Measurements from ENCODE around the gene SLC35C1.

Gene SLC35C1

DNA sequence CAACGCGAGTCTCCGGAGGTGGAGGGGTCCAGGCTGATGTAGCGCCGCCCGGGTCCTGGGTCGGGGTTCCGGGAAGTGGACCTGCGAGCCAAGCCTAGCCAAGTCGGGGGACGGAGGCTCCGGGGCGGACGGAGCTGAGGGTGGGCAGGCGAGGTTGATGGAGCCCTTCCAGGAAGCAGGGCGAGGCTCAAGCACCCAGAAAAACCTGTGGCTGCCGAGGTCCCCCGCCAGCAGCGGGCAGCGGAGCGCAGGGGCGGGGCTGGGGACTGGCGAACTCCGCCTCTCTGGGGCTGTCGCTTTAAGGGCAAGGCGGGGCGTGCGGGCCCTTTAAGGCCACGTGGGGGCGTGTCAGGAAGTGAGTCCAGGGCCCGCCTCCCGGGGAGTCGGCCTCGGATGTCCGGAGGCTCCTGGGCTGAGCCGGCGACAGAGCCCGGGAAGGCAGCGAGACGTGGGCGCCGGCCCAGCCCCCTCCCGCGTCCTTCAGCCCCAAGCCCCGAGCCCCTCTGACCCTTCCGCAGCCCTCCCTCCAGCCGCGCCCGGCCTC, at the start of gene SLC35C1:
Gene SLC35C1 (plus strand): TSS at position 389 of the 544 bp plus-strand sequence. CDS start 653 bp downstream, outside the sequence.
- peak; percentile 95 for DNase-seq

DNA sequence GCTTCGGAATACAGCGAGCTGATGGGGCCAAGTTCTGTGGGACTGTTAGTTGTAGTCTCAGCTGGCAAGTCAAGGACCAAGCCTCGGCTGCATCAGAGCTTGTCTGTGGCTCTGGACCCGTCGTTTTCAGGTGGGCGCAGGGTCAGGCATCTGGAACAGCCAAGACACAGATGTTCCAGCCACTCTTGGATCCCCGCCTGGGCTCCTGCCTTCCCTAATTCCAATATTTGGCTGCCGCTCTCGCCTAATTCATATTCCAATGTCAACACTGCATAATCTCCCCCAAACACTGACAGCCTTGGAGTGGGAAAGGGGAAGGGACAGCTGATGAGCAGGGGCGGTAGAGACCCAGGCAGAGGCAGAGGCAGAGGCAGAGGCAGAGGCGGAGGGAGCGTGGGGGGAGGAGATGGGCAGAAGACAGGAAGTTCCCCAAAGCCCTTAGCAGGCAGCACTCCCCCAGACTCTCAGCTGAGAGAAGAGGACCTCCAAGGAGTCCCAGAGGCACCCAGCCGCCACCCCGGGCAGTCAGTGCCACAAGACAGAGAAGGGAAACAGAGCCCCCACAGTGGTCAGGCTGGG, 49.6 kb upstream of the SLC35C1 start:
- DNase-seq, result no peak

DNA sequence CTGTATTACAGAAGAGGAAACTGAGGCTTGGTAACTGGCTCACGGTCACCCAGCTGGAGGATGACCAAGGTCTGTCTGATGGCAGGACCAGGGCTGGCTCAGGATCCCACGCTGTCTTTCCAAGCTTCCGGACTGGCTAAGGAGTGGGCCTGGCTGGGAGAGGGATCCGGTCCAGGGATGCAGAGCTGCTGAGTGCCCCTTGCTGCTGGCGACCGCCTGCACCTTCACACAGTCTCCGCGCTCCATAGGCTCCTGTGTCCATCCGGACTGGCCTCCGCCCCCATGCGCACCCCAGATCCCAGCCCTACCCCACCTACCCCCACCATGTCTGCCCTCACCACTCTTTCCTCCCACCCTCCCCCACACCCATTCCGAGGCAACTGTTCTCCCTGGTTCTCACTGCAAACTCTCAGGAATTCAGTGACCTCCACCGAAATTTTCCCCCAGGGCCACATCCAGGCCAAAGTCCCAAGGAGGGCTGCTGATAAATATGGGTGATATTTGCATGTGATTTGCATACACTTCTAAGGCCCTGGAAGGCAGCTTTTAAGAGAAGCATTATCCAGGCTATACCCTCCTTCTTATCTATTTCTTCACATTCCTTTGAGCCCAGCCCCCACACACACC, 48.5 kb upstream of the SLC35C1 start:
- DNase-seq, result no peak

DNA sequence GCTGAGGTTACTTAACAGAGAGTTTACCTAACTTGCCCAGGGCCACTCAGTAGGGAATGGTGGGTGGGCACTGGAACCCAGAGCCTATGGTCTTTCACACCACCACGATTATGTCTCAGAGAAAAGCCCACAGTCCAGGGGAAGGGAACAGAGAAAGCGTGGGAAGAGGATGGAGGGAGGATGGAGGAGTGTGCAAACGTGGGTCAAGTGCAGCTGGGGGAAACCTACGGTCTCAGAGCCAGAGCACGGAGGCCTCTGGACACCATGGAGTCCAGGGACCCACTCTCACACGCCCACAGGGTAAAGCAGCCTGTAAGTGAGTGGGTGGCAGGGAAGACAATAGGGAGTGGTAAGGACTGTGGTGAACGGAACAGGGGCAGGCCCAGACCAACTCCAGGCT, 47.3 kb upstream of the SLC35C1 start:
- DNase-seq, result no peak

- DNase-seq, result no peak
These were observed 43.3 kb upstream of the SLC35C1 start for GRCh38 chr11:45761659-45762058.

DNA sequence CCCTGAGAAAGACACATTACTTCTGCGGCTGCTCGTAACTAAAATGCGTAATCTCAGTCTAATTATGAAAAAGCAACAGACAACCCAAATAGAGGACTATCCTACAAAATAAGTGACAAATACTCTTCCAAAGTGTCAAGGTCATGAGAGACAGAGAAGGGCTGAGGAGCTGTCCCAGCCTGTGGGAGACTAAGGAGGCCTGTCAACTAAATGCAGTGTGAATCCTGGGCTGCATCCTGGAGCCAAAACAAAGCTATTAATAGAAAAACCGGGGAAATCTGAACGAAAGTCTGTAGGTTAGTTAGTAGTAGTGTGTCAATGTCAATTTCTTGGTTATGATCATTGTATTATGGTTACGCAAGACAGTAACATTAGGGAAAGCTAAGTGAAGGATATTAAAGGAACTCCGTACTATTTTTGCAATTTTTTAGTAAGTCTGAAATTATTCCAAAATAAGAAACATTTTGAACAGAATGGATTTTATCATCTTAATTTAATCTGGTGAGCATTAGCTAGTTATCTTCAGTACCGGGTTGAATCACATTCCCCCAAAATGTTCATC, 39.8 kb upstream of the SLC35C1 start:
- no peak for DNase-seq

DNA sequence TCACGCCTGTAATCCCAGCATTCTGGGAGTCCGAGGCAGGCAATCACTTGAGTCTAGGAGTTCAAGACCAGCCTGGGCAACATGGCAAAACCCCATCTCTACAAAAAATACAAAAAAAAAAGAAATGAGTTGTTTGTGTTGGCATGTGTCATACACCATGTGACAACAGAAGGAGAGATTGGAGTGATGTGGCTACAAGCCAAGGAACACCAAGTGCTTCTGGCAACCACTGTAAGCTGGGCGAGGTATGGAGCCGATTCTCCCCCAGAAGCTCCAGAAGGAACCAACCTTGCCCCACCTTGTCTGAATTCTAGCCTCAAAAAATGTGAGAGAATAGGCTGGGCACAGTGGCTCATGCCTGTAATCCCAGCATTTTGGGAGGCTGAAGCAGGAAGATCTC, 39.1 kb upstream of the SLC35C1 start:
- no peak for DNase-seq

GRCh38 chr11:45766469-45766868, 38.5 kb upstream of the SLC35C1 start:
- no peak for DNase-seq

GRCh38 chr11:45768486-45768885, 36.5 kb upstream of the SLC35C1 start:
- no peak for DNase-seq

DNA sequence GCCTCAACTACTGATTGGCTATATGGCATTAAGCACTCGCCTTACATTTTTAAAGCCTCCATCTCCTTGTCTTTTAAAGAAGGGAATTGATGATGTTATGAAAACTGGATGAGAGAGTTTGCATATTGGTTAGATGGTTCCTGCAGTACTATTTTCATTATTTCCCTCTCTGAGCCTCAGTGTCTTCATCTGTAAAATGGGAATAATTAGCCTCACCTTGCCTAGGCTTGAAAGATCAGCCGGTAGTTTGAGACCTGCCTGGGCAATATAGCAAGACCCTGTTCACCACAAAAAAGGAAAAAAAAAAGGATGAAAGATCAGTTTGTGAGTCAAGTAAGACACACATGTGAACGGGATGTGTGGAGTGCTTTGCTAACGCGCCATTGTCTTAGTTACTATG, 35.0 kb upstream of the SLC35C1 start:
- no peak for DNase-seq

DNA sequence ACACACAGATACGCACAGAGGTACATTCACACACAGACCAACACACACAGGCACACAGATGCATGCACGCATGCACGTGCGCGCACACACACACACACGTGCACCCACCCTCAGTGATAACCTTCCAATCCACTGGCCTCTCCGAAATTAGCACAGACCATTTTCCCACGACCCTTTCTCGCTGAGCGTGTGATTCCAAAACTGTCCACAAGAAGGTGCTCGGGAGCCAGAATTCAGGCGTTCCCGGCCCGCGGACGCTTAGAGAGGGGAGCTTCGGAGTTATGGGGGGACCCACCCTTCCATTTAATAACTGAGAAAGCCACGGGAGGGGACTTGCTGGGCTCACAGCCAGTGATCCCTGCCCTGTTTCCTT, 33.8 kb upstream of the SLC35C1 start:
- peak; percentile 30 for DNase-seq

- peak; percentile 64 for DNase-seq
These were observed 33.1 kb upstream of the SLC35C1 start for GRCh38 chr11:45771566-45772448.

- DNase-seq, result no peak
These were observed 32.5 kb upstream of the SLC35C1 start for GRCh38 chr11:45772449-45772774.

DNA sequence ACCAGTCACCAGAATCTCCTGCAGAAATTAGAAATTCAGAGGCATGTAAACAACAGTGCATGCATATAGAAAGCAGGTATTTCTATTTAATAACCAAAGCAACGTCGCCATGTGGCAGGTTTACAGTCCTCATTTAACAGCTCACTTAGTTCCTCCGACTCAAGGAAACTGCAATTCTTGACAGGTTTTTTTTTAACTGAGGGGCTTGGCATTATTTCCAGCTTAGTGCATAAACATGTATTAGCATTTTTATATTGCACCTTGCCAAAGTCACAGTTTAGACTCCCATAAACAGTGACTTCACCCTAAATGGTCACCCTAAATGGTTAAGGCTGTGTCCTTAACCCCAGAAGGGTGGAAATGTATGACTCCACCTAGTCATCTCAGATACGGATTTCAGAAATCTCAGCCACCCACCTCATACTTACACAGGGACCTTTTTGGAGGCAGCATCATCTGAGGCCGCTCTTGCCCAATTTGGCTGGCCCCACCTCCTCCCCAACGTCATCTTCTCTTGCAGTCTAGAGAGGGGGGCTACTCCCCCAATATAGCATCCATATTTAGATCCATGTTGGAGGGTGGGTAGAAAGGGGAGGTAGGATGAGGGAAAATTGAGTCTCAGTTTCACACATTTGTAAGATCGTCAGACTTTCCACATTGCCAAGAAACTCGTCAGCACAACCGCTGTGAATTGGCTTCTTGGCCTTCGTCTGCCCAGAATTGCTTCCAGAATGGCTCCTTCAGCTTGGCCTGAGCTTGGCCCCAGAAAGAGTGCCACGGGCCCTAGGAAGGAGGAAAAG, 31.8 kb upstream of the SLC35C1 start:
- no peak for DNase-seq

DNA sequence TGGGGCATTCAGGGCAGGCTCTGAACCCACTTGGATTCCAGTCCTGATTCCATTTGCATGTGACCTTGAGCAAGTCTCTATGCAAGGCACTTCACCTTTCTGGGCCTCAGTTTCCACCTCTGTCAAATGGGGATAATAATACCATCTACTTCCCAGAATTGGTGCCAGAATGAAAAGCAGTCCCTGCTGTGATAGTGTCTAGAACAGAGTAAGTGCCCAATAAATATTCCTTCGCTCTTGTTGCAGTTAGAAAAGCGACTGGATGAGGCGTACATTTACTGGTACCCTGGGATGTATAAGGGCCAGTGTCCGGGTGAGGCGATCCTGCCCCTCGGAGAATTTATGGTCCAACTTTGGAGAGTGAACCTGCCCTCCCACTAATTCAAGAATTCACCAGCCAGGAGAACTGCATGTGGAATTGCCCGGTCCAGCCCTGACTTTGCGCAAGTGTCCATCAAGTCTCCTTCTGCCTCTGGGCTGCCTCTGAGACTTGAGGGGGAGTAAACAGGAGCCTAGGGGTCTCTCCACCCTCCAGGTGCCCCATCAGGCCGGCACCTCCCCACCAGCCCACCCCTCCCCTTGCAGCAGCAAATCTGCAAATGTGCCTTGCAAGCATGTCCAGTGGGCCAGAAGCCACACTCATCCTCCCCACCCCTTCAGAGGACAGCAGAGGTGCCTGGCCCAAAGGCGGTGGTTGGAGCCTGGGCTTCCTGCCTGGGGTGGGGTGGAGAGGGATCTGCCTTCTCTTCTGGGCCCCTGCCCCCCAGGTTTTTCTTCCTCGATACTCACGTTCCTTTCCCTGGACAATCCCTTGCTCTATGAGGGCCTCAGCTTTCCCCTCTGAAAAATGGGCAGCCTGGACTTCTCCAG, 30.9 kb upstream of the SLC35C1 start:
- DNase-seq, result no peak

- no peak for DNase-seq
These were observed 30.2 kb upstream of the SLC35C1 start for GRCh38 chr11:45774786-45775185.

GRCh38 chr11:45777127-45777969, 27.6 kb upstream of the SLC35C1 start:
- DNase-seq, result peak; percentile 11

DNA sequence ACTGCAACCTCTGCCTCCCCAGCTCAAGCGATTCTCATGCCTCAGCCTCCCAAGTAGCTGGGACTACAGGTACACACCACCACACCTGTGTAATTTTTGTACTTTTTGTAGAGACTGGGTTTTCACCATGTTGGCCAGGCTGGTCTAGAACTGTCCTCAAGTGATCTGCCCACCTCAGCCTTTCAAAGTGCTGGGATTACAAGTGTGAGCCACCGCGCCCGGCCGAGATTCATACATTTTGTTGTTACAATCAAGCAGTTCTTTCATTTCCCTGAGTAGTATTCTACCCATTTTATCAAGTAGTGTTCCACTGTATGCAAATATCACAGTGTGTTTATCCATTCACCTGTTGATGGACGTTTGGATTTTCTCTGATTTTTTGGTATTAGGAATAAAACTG, 26.6 kb upstream of the SLC35C1 start:
- DNase-seq, result no peak

- no peak for DNase-seq
These were observed 25.3 kb upstream of the SLC35C1 start for GRCh38 chr11:45779602-45780001.

DNA sequence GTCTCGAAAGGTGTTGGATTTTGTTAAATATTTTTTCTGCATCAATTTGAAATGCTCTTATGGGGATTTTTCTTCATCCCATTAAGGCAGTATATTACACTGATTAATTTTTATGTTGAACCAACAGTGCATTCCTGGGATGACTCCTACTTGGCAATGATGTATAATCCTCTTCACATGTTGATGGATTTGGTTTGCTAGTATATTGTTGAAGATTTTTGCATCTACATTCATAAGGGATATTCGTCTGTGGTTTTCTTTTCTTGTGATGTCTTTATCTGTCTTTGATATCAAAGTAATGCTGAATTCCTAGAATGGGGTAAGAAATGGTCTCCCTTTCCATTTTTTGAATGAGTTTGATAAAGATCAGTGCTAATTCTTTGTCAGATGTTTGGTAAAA, 18.7 kb upstream of the SLC35C1 start:
- no peak for DNase-seq

DNA sequence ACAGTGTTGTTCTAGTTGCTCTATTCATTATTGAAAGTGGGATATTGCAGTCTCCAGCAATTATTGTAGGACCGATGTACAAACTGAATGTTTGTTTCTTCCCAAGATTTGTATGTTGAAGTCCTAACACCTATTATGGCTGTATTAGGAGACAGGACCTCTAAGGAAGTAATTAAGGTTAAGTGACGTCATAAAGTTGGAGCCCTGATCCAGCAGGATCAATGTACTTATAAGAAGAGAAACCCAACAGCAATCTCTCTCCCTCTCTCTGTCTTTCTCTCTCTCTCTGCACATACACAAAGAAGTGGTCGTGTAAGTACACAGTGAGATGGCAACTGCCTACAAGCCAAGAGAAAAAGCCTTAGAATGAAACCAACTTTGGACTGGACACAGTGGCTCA, 16.1 kb upstream of the SLC35C1 start:
- no peak for DNase-seq

Measured in fibroblast of skin of right biceps (primary cell).